Thyroid gland (tissue), 4 donors: ENCODE data around the gene SARDH. TPM values are rescaled to one million over a fixed set of nuclear protein-coding genes. Genes with fewer than 3 reads are reported as not detected.
A peak's percentile ranks its signal among the peaks of the same experiment; 100 is the strongest.

Source experiments
- DNase-seq, 2 donors: peaks; one replicate each; pipeline ENCODE4 v3.0.0-alpha.2; 2019
- H3K27ac ChIP-seq, 3 donors: fragments of 200-600 bp; sonication (generic); 1 replicate in 2 of 3; 2 replicates in 1 of 3; pipeline ENCODE4 v1.5.1; 2016 to 2019; ENCODE audit warnings: mild to moderate bottlenecking in 1 of 3, moderate library complexity in 1 of 3
- H3K27me3 ChIP-seq: fragments of 200-600 bp; sonication (generic); one replicate; pipeline ENCODE4 v1.5.1; 2019
- H3K36me3 ChIP-seq, 2 donors: fragments of 200-600 bp; sonication (generic); one replicate each; pipeline ENCODE4 v1.5.1; 2016 to 2019
- H3K4me1 ChIP-seq, 2 donors: fragments of 200-600 bp; sonication (generic); one replicate each; pipeline ENCODE4 v1.5.1; 2017 to 2019
- H3K4me3 ChIP-seq, 3 donors: fragments of 200-600 bp; sonication (generic); replicated peaks in 1 of 3; 1 replicate in 2 of 3; 2 replicates in 1 of 3; pipeline ENCODE4 v1.5.1; 2016; ENCODE audit warnings: mild to moderate bottlenecking in 1 of 3
- H3K9me3 ChIP-seq: fragments of 200-600 bp; sonication (generic); one replicate; pipeline ENCODE4 v1.5.1; 2017
- CTCF ChIP-seq, 6 experiments: fragments of 200-600 bp in 3 of 6; fragments of 450-650 bp in 3 of 6; sonication (generic) in 3 of 6; IDR thresholded peaks; one replicate each; pipeline ENCODE4 v1.5.1; 2016 to 2019; ENCODE audit warnings: antibody characterized with exemption in 6 of 6, mild to moderate bottlenecking in 2 of 6, inconsistent platforms in 1 of 6, moderate library complexity in 1 of 6
- POLR2A ChIP-seq, 2 donors: fragments of 450-650 bp; IDR thresholded peaks; one replicate each; pipeline ENCODE4 v1.6.1; 2017; ENCODE audit warnings: antibody characterized with exemption in 2 of 2, mild to moderate bottlenecking in 2 of 2, moderate library complexity in 1 of 2
- WGBS, 2 donors: methylation state at CpG; one replicate each; pipeline ENCODE4 v1.1.5; 2017; 5-methylcytosine and 5-hydroxymethylcytosine counted together
- intact Hi-C: fragments of 100-400 bp; cut with DNase I; formaldehyde crosslinking; loops from one replicate; pipeline ENCODE4 v1.15.1; 2023
- total RNA-seq, 4 donors: library from RNA; depleted of rRNA; stranded (reverse); fragments of >200 nt; gene quantifications; one replicate each; pipeline ENCODE4 v1.2.3, GENCODE V29; 2016

The SARDH gene
- total RNA-seq, 4 donors from 2014 or later, result 2.2 to 6.2 (median 3.3) TPM; not detected in 1

- H3K9me3 ChIP-seq, result no peaks in the 10 kb centered on the region
- H3K27ac ChIP-seq, result no peak overlapping the region
- TF ChIP-seq POLR2A (IDR thresholded peaks at IDR 0.05), result no peak
- no peak for TF ChIP-seq CTCF (IDR thresholded peaks at IDR 0.05)
- WGBS, 2 donors, result 92 to 95% methylated on average over 24 to 26 of the region's 32 CpGs
- DNase-seq, result no peak
- H3K4me3 ChIP-seq, result no peak overlapping the region
- peaks cover 5 to 22% of the 10 kb centered on the region in 2 donors for H3K4me1 ChIP-seq
- no peaks in the 10 kb centered on the region for H3K27me3 ChIP-seq
- no peaks in the 10 kb centered on the region for H3K36me3 ChIP-seq
- intact Hi-C loops, result no loop called here
Measured at GRCh38 chr9:133709691-133710571, 28.2 kb downstream of the SARDH start.

- no peak for TF ChIP-seq CTCF (IDR thresholded peaks at IDR 0.05)
- TF ChIP-seq POLR2A (IDR thresholded peaks at IDR 0.05), result no peak
- DNase-seq, result peak in 1 of 2 donors; percentile 78
- Histone ChIP-seq H3K4me3 (no peak overlapping the region), H3K27ac (no peak overlapping the region), H3K36me3 (no peaks in the 10 kb centered on the region), H3K9me3 (no peaks in the 10 kb centered on the region), H3K4me1 (peaks cover 5 to 21% of the 10 kb centered on the region in 2 donors), H3K27me3 (no peaks in the 10 kb centered on the region)
- intact Hi-C loops, result no loop called here
- whole genome bisulfite sequencing, 2 donors, result 50 to 63% methylated on average over 22 of the region's 26 CpGs
Measured at GRCh38 chr9:133709015-133709611, 29.0 kb downstream of the SARDH start.

- no peaks in the 10 kb centered on the region for H3K36me3 ChIP-seq
- no peak for TF ChIP-seq CTCF (IDR thresholded peaks at IDR 0.05)
- TF ChIP-seq POLR2A (IDR thresholded peaks at IDR 0.05), result no peak
- DNase-seq, result no peak
- intact Hi-C loops, result no loop called here
- H3K4me1 ChIP-seq, result peaks cover 2 to 15% of the 10 kb centered on the region in 2 donors
- H3K9me3 ChIP-seq, result no peaks in the 10 kb centered on the region
- H3K27ac ChIP-seq, result no peak overlapping the region
- 93 to 99% methylated on average over 15 to 26 of the region's 30 CpGs for WGBS, 2 donors
- H3K4me3 ChIP-seq, result no peak overlapping the region
- H3K27me3 ChIP-seq, result no peaks in the 10 kb centered on the region
Measured at GRCh38 chr9:133708246-133709014, 29.7 kb downstream of the SARDH start.

- H3K4me1 ChIP-seq, result peaks cover 2 to 18% of the 10 kb centered on the region in 2 donors
- H3K36me3 ChIP-seq, result no peaks in the 10 kb centered on the region
- WGBS, 2 donors, result 83 to 89% methylated on average over 14 to 15 of the region's 15 CpGs
- intact Hi-C loops, result no loop called here
- H3K27me3 ChIP-seq, result no peaks in the 10 kb centered on the region
- H3K4me3 ChIP-seq, result no peak overlapping the region
- no peaks in the 10 kb centered on the region for H3K9me3 ChIP-seq
- DNase-seq, result no peak
- no peak overlapping the region for H3K27ac ChIP-seq
- TF ChIP-seq POLR2A (IDR thresholded peaks at IDR 0.05) (no peak), CTCF (IDR thresholded peaks at IDR 0.05) (no peak)
Measured at GRCh38 chr9:133707763-133708245, 30.3 kb downstream of the SARDH start.
